ENCODE measurements around the gene PLXNA4. TPM values are rescaled to one million over a fixed set of nuclear protein-coding genes. Genes with fewer than 3 reads are reported as not detected.

The PLXNA4 gene
- total RNA-seq, 2 donors from 2014 or later: 0.41 to 2.8 TPM

DNA sequence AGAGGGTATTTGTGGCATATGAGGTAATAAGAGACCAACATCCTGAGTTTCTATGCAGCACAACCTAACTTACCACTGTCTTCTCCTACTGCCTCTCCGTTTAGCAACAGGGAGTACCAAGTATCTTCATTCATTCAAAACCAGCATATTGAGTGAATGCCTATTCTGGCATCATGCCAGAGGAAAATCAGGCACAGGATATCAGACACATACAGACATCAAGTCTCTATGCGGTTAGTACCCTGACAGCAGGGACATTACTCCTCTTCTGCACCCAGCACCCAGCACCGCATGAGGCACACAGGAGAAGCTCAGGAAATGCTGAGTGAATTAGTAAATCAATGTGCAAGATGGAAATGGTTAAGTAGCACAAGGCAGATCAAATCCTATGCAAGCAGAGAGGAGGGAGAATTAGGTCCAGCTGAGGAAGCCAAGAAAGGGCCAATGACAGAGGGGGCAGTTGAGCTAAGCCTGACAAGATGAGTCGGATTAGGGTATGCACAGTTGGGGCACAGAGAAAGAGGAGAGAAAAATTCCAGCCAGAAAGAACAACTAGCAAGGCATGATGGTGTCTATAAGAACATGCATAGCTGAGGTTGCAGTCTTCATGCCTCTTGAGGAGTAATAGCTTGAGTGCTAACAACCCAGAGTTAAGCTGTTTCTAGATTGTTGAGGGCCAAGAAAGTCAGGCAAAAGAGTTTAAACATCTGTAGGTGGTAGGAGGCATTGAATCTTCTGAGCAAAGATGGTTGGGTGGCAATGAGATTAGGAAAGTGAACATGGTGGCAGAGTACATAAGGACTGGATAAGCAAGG lies 146.0 kb downstream of the PLXNA4 start:
- Histone ChIP-seq H3K36me3 (no peaks in the 10 kb centered on the region), H3K4me1 (replicated peaks) (no peaks in the 10 kb centered on the region), H3K27ac (no peak overlapping the region), H3K27me3 (replicated peaks; ENCODE audit: insufficient read depth) (no peaks in the 10 kb centered on the region), H3K4me3 (no peak overlapping the region), H3K9me3 (no peaks in the 10 kb centered on the region)
- no peak for DNase-seq (ENCODE audit: low spot score)
- TF ChIP-seq, protein P1, sequence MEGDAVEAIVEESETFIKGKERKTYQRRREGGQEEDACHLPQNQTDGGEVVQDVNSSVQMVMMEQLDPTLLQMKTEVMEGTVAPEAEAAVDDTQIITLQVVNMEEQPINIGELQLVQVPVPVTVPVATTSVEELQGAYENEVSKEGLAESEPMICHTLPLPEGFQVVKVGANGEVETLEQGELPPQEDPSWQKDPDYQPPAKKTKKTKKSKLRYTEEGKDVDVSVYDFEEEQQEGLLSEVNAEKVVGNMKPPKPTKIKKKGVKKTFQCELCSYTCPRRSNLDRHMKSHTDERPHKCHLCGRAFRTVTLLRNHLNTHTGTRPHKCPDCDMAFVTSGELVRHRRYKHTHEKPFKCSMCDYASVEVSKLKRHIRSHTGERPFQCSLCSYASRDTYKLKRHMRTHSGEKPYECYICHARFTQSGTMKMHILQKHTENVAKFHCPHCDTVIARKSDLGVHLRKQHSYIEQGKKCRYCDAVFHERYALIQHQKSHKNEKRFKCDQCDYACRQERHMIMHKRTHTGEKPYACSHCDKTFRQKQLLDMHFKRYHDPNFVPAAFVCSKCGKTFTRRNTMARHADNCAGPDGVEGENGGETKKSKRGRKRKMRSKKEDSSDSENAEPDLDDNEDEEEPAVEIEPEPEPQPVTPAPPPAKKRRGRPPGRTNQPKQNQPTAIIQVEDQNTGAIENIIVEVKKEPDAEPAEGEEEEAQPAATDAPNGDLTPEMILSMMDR (IDR thresholded peaks at IDR 0.05): no peak
- TF ChIP-seq POLR2A (IDR thresholded peaks at IDR 0.05) (no peak), POLR2AphosphoS5 (IDR thresholded peaks at IDR 0.05) (no peak)
- 87% methylated on average over 4 of the region's 4 CpGs for WGBS
- intact Hi-C loops (cut with DNase I): no loop called here

DNA sequence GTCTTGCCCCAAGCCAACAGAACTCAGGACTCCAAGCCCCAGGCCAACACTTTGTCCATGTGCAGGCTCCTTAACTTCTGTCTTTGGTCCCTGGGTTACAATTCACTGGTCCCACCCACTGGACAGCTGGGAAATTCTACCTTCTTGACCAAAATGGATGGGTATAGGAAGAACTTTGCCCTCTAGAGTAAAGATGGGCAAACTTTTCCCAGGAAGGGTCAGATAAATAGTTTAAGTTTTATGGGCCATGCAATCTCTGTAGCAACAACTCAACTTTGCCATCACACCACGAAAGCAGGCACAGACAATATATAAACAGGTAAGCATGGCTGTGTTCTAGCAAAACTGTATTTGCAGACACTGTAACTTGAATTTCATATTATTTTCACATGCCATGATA lies 147.1 kb downstream of the PLXNA4 start:
- Histone ChIP-seq H3K9me3 (no peaks in the 10 kb centered on the region), H3K36me3 (no peaks in the 10 kb centered on the region), H3K27ac (no peak overlapping the region), H3K27me3 (replicated peaks; ENCODE audit: insufficient read depth) (no peaks in the 10 kb centered on the region), H3K4me1 (replicated peaks) (no peaks in the 10 kb centered on the region), H3K4me3 (no peak overlapping the region)
- intact Hi-C loops (cut with DNase I): no loop called here
- 94% methylated on average over 1 of the region's 1 CpG for WGBS
- TF ChIP-seq POLR2AphosphoS5 (IDR thresholded peaks at IDR 0.05): no peak
- TF ChIP-seq POLR2A (IDR thresholded peaks at IDR 0.05): no peak
- TF ChIP-seq, protein P1 (IDR thresholded peaks at IDR 0.05): no peak
- DNase-seq (ENCODE audit: low spot score): no peak

DNA sequence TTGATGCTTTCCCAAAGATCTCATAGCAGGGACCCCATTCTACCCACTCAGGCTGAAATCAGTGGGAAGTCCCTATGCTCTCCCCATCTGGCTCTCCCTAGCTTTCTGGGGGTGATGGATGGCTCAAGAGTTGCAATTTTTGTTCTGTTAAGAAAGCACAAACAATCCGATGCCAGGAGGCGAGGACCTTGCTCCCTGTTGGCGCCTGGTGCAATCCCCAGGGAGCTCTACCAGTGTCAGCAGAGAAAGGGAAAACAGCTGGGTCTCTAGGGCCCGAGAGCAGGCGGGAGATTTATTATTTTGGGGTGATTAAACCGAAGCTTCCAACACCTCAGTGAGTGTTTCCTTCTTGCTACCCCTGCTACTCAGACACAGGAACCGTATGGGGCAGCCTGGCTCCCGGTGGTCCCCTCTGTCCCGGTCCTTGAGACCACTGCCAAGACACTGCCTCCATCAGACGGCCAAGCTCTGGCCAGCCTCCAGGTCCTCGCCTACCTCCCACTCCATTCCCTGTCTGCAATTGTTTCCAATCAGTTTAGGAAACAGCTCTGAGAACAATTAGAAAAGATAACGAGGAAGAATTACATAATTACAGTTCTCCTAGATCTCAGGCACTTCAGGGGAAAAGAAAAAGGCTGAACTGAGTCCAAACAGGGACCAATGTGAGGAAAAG lies 147.9 kb downstream of the PLXNA4 start:
- Histone ChIP-seq H3K4me1 (replicated peaks) (no peaks in the 10 kb centered on the region), H3K9me3 (no peaks in the 10 kb centered on the region), H3K27ac (no peak overlapping the region), H3K36me3 (no peaks in the 10 kb centered on the region), H3K27me3 (replicated peaks; ENCODE audit: insufficient read depth) (no peaks in the 10 kb centered on the region), H3K4me3 (no peak overlapping the region)
- 61% methylated on average over 12 of the region's 12 CpGs for WGBS
- intact Hi-C loops (cut with DNase I): no loop called here
- DNase-seq (ENCODE audit: low spot score): no peak
- no peak for TF ChIP-seq POLR2A (IDR thresholded peaks at IDR 0.05)
- TF ChIP-seq, protein P1 (IDR thresholded peaks at IDR 0.05): no peak
- no peak for TF ChIP-seq POLR2AphosphoS5 (IDR thresholded peaks at IDR 0.05)

DNA sequence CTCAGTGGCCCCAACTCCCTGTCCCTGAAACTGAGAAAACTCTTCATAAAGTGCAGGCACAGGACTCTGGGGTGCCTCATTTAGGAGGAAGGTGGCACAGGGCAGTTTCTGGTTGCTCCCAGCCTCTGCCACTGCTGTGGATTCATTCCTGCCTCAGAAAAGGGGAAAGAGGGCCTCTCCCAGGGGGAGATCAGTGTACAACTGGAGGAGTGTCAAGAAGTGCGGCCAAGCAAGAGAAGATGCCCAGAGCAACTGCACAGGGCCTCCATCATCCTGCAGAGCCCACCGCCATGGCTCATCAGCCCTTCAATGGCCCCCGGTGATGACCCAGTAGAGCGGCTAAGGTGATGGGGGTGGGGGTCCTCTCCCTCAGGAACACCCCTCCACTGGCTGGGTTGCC lies 150.3 kb downstream of the PLXNA4 start:
- WGBS: 84% methylated on average over 4 of the region's 4 CpGs
- Histone ChIP-seq H3K4me3 (no peak overlapping the region), H3K9me3 (no peaks in the 10 kb centered on the region), H3K4me1 (replicated peaks) (no peaks in the 10 kb centered on the region), H3K36me3 (no peaks in the 10 kb centered on the region), H3K27ac (no peak overlapping the region), H3K27me3 (replicated peaks; ENCODE audit: insufficient read depth) (no peaks in the 10 kb centered on the region)
- no peak for DNase-seq (ENCODE audit: low spot score)
- intact Hi-C loops (cut with DNase I): no loop called here
- TF ChIP-seq POLR2AphosphoS5 (IDR thresholded peaks at IDR 0.05) (no peak), POLR2A (IDR thresholded peaks at IDR 0.05) (no peak)
- TF ChIP-seq, protein P1 (IDR thresholded peaks at IDR 0.05): no peak

All from prostate gland (tissue), 2 donors.